Fibroblast of villous mesenchyme (primary cell): ENCODE measurements around the gene WNT7B. TPM values are rescaled to one million over a fixed set of nuclear protein-coding genes. Genes with fewer than 3 reads are reported as not detected.
A peak's percentile ranks its signal among the peaks of the same experiment; 100 is the strongest.

Experiments
- DNase-seq: peaks from one replicate; pipeline ENCODE4 v3.0.0-alpha.2; 2010; ENCODE audit warnings: low read depth
- H3K4me3 ChIP-seq: 2 replicates; pipeline ENCODE4 v1.5.1; 2011; ENCODE audit warnings: low read depth, mild to moderate bottlenecking, low read length
- total RNA-seq: library from RNA; depleted of rRNA; stranded (reverse); fragments of >200 nt; gene quantifications from 2 replicates; pipeline ENCODE4 v1.2.3, GENCODE V29; 2012
- TF ChIP-seq, protein P1 (sequence below): IDR thresholded peaks from 2 replicates; pipeline ENCODE4 v1.5.1; 2012; ENCODE audit warnings: low read depth, mild to moderate bottlenecking, low read length; ENCODE audit not compliant: insufficient read depth

WNT7B gene
- total RNA-seq, 1 donor: under 0.01 TPM

DNA sequence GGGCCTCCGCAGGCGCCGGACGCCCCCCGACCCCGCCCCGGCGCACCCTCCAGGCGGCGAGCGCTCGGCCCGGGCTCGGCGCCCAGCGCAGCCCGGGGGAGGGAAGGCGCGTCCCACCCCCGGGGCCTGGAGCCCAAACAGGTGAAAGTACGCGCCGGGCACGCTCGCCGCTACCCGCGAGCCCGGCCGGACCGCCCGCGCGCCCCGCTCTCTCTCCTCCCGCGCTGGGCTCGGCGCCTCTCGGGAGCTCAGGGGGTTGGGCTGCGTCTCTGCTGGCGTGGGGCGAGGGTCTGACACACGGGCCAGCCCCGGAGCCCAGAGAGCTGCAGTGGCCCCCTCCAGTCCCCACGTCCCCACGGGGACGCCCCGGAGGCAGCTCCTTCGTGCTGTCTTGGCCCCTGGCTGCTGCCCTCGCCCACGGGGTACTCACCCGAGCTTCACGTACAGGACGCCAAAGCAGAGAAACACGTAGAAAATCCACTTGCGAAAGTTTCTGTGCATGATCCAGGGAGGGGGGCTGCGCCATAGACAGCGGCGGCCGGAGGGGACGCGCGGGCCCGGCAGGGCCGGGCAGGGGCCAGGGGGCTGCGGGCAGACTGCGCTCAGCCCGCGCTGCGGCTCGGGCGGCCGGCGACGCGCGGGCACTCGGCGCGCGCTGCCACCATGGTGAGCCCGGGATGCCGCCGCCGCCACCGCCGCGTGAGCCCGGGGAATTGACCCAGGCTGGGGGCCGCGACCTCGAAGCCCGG is 534 bp downstream of the WNT7B start:
- peak overlapping the region; percentile 42 for H3K4me3 ChIP-seq
- TF ChIP-seq, protein P1, sequence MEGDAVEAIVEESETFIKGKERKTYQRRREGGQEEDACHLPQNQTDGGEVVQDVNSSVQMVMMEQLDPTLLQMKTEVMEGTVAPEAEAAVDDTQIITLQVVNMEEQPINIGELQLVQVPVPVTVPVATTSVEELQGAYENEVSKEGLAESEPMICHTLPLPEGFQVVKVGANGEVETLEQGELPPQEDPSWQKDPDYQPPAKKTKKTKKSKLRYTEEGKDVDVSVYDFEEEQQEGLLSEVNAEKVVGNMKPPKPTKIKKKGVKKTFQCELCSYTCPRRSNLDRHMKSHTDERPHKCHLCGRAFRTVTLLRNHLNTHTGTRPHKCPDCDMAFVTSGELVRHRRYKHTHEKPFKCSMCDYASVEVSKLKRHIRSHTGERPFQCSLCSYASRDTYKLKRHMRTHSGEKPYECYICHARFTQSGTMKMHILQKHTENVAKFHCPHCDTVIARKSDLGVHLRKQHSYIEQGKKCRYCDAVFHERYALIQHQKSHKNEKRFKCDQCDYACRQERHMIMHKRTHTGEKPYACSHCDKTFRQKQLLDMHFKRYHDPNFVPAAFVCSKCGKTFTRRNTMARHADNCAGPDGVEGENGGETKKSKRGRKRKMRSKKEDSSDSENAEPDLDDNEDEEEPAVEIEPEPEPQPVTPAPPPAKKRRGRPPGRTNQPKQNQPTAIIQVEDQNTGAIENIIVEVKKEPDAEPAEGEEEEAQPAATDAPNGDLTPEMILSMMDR: no peak
- DNase-seq: no peak

- DNase-seq: no peak
- H3K4me3 ChIP-seq: no peak overlapping the region
- TF ChIP-seq, protein P1: no peak
Observed at GRCh38 chr22:45975164-45976161, 1.5 kb downstream of the WNT7B start.

DNA sequence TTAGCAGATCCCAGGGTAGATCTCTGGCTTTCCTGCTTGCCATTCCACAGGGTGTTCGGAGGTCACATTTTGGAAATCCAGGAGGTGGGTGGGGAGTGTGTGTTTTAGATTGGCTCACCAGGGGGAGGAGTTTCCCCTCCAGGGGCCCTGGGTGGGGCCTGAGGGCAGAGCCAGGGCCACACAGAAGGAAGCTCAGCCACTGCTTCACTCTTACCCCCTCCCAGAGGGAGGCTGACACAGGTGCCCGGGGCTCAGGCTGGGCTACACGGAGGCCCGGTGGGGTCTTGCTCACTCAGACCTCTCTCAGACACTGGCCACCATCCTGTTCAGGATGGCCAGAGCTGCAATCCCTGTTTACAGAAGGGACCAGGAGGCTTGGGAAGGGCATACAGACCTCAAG is 2.5 kb downstream of the WNT7B start:
- TF ChIP-seq, protein P1: no peak
- no peak overlapping the region for H3K4me3 ChIP-seq
- no peak for DNase-seq

GRCh38 chr22:45972889-45973253 is 4.1 kb downstream of the WNT7B start:
- H3K4me3 ChIP-seq: no peak overlapping the region
- no peak for DNase-seq
- TF ChIP-seq, protein P1: no peak

- no peak overlapping the region for H3K4me3 ChIP-seq
- TF ChIP-seq, protein P1: no peak
- DNase-seq: no peak
Observed at GRCh38 chr22:45972091-45972888, 4.7 kb downstream of the WNT7B start.

GRCh38 chr22:45971408-45972028 is 5.4 kb downstream of the WNT7B start:
- TF ChIP-seq, protein P1: no peak
- no peak for DNase-seq
- peak overlapping the region; percentile 27 for H3K4me3 ChIP-seq
